Esophagus squamous epithelium (tissue), 5 donors: ENCODE data around the gene IPO11. TPM values are rescaled to one million over a fixed set of nuclear protein-coding genes. Genes with fewer than 3 reads are reported as not detected.

Experiments used
- DNase-seq: peaks from one replicate; lab custom pipeline; 2025; lab: John Stamatoyannopoulos, UW
- H3K27ac ChIP-seq, 4 donors: fragments of 200-600 bp; sonication (generic); one replicate each; pipeline ENCODE4 v1.5.1; 2016 to 2019; ENCODE audit warnings: mild to moderate bottlenecking in 1 of 4
- H3K27me3 ChIP-seq, 4 donors: fragments of 200-600 bp; sonication (generic); 1 replicate in 3 of 4; 2 replicates in 1 of 4; pipeline versions ENCODE4 v1.5.1 to v1.6.0; 2017 to 2021; ENCODE audit warnings: antibody characterized with exemption in 1 of 4
- H3K36me3 ChIP-seq, 3 donors: fragments of 200-600 bp; sonication (generic); one replicate each; pipeline ENCODE4 v1.5.1; 2016 to 2019
- H3K4me1 ChIP-seq, 3 donors: fragments of 200-600 bp; sonication (generic); one replicate each; pipeline ENCODE4 v1.5.1; 2017 to 2019
- H3K4me3 ChIP-seq, 4 donors: fragments of 200-600 bp; sonication (generic); 1 replicate in 3 of 4; 2 replicates in 1 of 4; pipeline ENCODE4 v1.5.1; 2016 to 2019; ENCODE audit warnings: mild to moderate bottlenecking in 2 of 4, moderate library complexity in 1 of 4
- H3K9me3 ChIP-seq, 3 donors: fragments of 200-600 bp; sonication (generic); one replicate each; pipeline ENCODE4 v1.5.1; 2016 to 2019
- POLR2A ChIP-seq, 4 donors: fragments of 450-650 bp; IDR thresholded peaks; one replicate each; pipeline ENCODE4 v1.6.1; 2017; ENCODE audit warnings: antibody characterized with exemption in 4 of 4, mild to moderate bottlenecking in 4 of 4, moderate library complexity in 3 of 4
- WGBS, 2 donors: methylation state at CpG; one replicate each; pipeline ENCODE4 v1.1.5; 2018; 5-methylcytosine and 5-hydroxymethylcytosine counted together
- intact Hi-C: fragments of 100-400 bp; cut with DNase I; formaldehyde crosslinking; loops from one replicate; pipeline ENCODE4 v1.15.0; 2022
- total RNA-seq, 4 donors: library from RNA; depleted of rRNA; stranded (reverse); fragments of >200 nt; gene quantifications; one replicate each; pipeline ENCODE4 v1.1.0, GENCODE V29; 2016
- TF ChIP-seq, protein P1 (sequence below), 6 experiments: fragments of 450-650 bp in 4 of 6; fragments of 200-600 bp in 2 of 6; sonication (generic) in 2 of 6; IDR thresholded peaks; one replicate each; pipeline ENCODE4 v1.5.1; 2016 to 2019; ENCODE audit warnings: antibody characterized with exemption in 6 of 6, mild to moderate bottlenecking in 4 of 6, moderate library complexity in 4 of 6
- donor health status: DM: yes; HTN: yes; CAD: no.

The IPO11 gene
- total RNA-seq, 4 donors from 2014 or later, result 8.8 to 29.0 (median 20.3) TPM

DNA sequence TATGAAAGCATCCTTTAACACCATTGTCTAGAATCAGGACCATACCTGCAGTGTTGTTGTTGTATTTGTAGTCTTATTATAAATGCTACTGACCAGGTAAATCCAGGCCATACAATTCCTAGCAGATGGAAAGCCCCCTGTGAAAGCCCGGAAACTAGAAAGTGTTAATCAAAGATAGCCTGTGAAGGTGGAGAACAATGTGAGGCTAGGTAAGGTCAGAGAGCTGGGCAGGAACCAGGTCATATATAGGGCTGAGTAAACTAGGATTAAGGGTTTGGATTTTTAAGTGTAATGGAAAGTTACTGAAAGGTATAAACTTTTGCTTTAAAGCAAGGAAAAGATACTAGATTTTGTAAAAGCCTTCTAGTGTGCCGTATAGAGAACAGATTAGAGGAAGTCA is 172.7 kb downstream of the IPO11 start:
- Histone ChIP-seq H3K9me3 (no peaks in the 10 kb centered on the region), H3K27ac (no peak overlapping the region), H3K27me3 (no peaks in the 10 kb centered on the region), H3K4me3 (no peak overlapping the region), H3K4me1 (no peaks in the 10 kb centered on the region), H3K36me3 (peaks cover 0 to 17% (median 0%) of the 10 kb centered on the region in 3 donors)
- TF ChIP-seq, protein P1, sequence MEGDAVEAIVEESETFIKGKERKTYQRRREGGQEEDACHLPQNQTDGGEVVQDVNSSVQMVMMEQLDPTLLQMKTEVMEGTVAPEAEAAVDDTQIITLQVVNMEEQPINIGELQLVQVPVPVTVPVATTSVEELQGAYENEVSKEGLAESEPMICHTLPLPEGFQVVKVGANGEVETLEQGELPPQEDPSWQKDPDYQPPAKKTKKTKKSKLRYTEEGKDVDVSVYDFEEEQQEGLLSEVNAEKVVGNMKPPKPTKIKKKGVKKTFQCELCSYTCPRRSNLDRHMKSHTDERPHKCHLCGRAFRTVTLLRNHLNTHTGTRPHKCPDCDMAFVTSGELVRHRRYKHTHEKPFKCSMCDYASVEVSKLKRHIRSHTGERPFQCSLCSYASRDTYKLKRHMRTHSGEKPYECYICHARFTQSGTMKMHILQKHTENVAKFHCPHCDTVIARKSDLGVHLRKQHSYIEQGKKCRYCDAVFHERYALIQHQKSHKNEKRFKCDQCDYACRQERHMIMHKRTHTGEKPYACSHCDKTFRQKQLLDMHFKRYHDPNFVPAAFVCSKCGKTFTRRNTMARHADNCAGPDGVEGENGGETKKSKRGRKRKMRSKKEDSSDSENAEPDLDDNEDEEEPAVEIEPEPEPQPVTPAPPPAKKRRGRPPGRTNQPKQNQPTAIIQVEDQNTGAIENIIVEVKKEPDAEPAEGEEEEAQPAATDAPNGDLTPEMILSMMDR (IDR thresholded peaks at IDR 0.05), result no peak
- no peak for TF ChIP-seq POLR2A (IDR thresholded peaks at IDR 0.05)
- WGBS, 2 donors, result 72 to 73% methylated on average over 2 of the region's 2 CpGs
- no peak for DNase-seq
- intact Hi-C loops, result no loop called here

DNA sequence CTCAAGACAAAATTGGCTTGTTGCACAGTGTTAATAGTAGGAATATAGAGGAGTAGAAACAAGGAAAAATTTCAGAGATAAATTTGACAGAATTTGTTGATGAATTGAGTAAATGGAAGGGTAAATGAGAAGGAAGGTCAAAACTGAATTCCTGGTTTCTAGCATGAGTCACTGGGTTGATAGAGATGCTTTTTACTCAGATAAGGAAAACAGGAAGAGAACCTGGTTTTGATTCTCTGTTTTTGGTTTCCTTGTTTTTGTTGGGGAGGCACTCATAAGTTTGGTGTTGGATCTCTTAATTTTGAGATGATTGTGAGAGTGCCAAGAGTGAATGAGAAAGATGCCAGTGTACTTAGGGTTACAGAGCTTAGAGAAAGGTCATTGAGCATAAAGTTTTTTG is 173.2 kb downstream of the IPO11 start:
- H3K4me3 ChIP-seq, result no peak overlapping the region
- no peaks in the 10 kb centered on the region for H3K27me3 ChIP-seq
- H3K36me3 ChIP-seq, result peaks cover 0 to 12% (median 0%) of the 10 kb centered on the region in 3 donors
- intact Hi-C loops, result no loop called here
- H3K27ac ChIP-seq, result no peak overlapping the region
- H3K9me3 ChIP-seq, result no peaks in the 10 kb centered on the region
- DNase-seq, result no peak
- H3K4me1 ChIP-seq, result no peaks in the 10 kb centered on the region
- TF ChIP-seq, protein P1 (IDR thresholded peaks at IDR 0.05), result no peak
- no peak for TF ChIP-seq POLR2A (IDR thresholded peaks at IDR 0.05)

DNA sequence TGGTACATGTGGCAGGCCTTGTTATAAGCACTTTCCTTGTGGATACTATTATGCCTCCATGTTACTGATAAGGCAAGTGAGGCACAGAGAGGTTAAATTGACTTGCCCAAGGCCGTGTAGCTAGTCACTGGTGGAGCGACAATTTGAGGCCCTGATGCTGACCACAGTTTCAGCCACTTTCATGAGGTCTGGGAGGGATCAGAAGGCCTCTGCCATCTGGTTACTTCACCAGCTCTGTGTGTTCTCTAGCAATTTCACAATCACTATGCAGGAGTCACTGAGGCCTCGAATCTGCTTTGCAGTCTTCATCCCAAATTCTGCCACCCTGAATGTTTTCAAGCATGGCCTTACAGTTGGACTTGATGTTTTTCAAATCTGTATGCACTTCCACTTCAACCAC is 175.2 kb downstream of the IPO11 start:
- no peak for TF ChIP-seq POLR2A (IDR thresholded peaks at IDR 0.05)
- TF ChIP-seq, protein P1 (IDR thresholded peaks at IDR 0.05), result no peak
- 74 to 83% methylated on average over 3 of the region's 3 CpGs for WGBS, 2 donors
- intact Hi-C loops, result no loop called here
- peaks cover 0 to 20% (median 5%) of the 10 kb centered on the region in 3 donors for H3K36me3 ChIP-seq
- no peak overlapping the region for H3K27ac ChIP-seq
- no peaks in the 10 kb centered on the region for H3K27me3 ChIP-seq
- no peak overlapping the region for H3K4me3 ChIP-seq
- DNase-seq, result no peak
- H3K4me1 ChIP-seq, result no peaks in the 10 kb centered on the region
- no peaks in the 10 kb centered on the region for H3K9me3 ChIP-seq

DNA sequence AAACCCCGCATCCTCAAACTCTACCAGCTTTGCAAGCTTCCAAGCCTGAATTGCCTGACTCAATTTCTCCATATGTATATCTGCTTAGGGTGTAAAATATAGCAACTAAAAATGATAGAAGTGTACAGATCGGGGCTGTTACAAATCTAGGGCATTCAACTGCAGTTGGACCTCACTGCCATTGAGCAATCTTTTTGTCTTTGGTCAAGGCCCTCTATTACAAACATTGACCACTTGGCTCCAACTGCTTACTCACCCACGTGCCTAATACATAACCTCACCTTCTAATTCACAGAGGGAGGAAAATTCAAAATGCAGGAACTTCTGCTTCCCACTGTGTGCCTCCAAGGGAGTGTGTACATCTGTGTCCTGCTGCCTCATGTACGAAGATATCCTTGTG is 176.1 kb downstream of the IPO11 start:
- no peak for TF ChIP-seq POLR2A (IDR thresholded peaks at IDR 0.05)
- TF ChIP-seq, protein P1 (IDR thresholded peaks at IDR 0.05), result no peak
- H3K27me3 ChIP-seq, result no peaks in the 10 kb centered on the region
- intact Hi-C loops, result no loop called here
- peaks cover 0 to 30% (median 5%) of the 10 kb centered on the region in 3 donors for H3K36me3 ChIP-seq
- H3K9me3 ChIP-seq, result no peaks in the 10 kb centered on the region
- no peak overlapping the region for H3K27ac ChIP-seq
- 89 to 96% methylated on average over 4 of the region's 4 CpGs for WGBS, 2 donors
- H3K4me3 ChIP-seq, result no peak overlapping the region
- DNase-seq, result no peak
- H3K4me1 ChIP-seq, result no peaks in the 10 kb centered on the region

DNA sequence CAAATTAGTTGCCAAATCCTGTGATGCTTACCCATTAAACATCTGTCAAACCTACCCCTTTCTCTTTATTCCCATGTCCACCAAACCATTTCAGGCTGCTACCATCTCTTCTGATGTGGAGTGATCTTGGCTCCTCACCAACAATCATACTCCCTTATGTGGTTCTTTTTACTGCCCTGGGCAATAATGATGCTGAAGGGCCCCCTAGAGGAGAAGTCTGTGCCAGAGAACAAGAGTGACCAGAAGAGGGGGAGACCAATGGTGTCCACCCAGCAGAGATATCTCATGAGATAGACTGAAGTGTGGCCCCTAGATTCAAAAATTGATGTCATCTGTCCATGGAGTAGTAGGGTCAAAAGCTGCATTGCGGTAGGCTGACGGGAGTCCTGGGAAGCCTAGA is 176.9 kb downstream of the IPO11 start:
- intact Hi-C loops, result no loop called here
- H3K27ac ChIP-seq, result no peak overlapping the region
- no peaks in the 10 kb centered on the region for H3K4me1 ChIP-seq
- 84 to 100% methylated on average over 2 of the region's 2 CpGs for WGBS, 2 donors
- H3K27me3 ChIP-seq, result no peaks in the 10 kb centered on the region
- TF ChIP-seq, protein P1 (IDR thresholded peaks at IDR 0.05), result no peak
- TF ChIP-seq POLR2A (IDR thresholded peaks at IDR 0.05), result no peak
- DNase-seq, result no peak
- H3K36me3 ChIP-seq, result peaks cover 0 to 37% (median 5%) of the 10 kb centered on the region in 3 donors
- H3K4me3 ChIP-seq, result no peak overlapping the region
- H3K9me3 ChIP-seq, result no peaks in the 10 kb centered on the region
